Testis (tissue), 2 donors: Measurements from ENCODE around the gene BCOR.

Source experiments
- POLR2A ChIP-seq: fragments of 450-650 bp; IDR thresholded peaks from one replicate; pipeline ENCODE4 v1.6.1; 2017; ENCODE audit warnings: antibody characterized with exemption, mild to moderate bottlenecking, moderate library complexity
- TF ChIP-seq, protein P1 (sequence below), 3 experiments: fragments of 450-650 bp in 2 of 3; fragments of 200-600 bp in 1 of 3; sonication (generic) in 1 of 3; IDR thresholded peaks; one replicate each; pipeline ENCODE4 v1.5.1; 2016 to 2019; ENCODE audit warnings: antibody characterized with exemption in 3 of 3, mild to moderate bottlenecking in 2 of 3, moderate library complexity in 1 of 3

GRCh38 chrX:40006106-40007017 is 91.4 kb downstream of the BCOR start:
- TF ChIP-seq, protein P1, sequence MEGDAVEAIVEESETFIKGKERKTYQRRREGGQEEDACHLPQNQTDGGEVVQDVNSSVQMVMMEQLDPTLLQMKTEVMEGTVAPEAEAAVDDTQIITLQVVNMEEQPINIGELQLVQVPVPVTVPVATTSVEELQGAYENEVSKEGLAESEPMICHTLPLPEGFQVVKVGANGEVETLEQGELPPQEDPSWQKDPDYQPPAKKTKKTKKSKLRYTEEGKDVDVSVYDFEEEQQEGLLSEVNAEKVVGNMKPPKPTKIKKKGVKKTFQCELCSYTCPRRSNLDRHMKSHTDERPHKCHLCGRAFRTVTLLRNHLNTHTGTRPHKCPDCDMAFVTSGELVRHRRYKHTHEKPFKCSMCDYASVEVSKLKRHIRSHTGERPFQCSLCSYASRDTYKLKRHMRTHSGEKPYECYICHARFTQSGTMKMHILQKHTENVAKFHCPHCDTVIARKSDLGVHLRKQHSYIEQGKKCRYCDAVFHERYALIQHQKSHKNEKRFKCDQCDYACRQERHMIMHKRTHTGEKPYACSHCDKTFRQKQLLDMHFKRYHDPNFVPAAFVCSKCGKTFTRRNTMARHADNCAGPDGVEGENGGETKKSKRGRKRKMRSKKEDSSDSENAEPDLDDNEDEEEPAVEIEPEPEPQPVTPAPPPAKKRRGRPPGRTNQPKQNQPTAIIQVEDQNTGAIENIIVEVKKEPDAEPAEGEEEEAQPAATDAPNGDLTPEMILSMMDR (IDR thresholded peaks at IDR 0.05) = no peak
- no peak for TF ChIP-seq POLR2A
